ENCODE measurements around the gene DDB1. TPM values are rescaled to one million over a fixed set of nuclear protein-coding genes. Genes with fewer than 3 reads are reported as not detected.

DDB1 gene
- total and polyA plus RNA-seq, 9 of the 15 experiments (the other 6 are each of a cell fraction or from before 2014, with no cell fraction given), result 172 to 361 (median 266) TPM

- TF ChIP-seq ZBTB26 (CRISPR knock-in tag; IDR thresholded peaks at IDR 0.05) (peak; percentile 82), ZNF140 (CRISPR knock-in tag; IDR thresholded peaks at IDR 0.05) (no peak), SAP30 (IDR thresholded peaks at IDR 0.05; ENCODE audit: borderline replicate concordance, insufficient read depth, low read depth, low read length, poor library complexity, severe bottlenecking) (peak; percentile 88), KLF10 (CRISPR knock-in tag; IDR thresholded peaks at IDR 0.05) (no peak), CBX5 (IDR thresholded peaks at IDR 0.05; ENCODE audit: borderline replicate concordance, low read depth) (no peak), HBP1 (CRISPR knock-in tag; IDR thresholded peaks at IDR 0.05) (0 out of 2 replicates have a peak, but pooled peaks have one; percentile 46), KDM5B (IDR thresholded peaks at IDR 0.05; ENCODE audit: insufficient replicate concordance, low read depth, low read length) (peak; percentile 90), RFX7 (CRISPR knock-in tag; IDR thresholded peaks at IDR 0.05) (no peak), ETV6 (IDR thresholded peaks at IDR 0.05; ENCODE audit: borderline replicate concordance in 1 of 2, low read depth in 2 of 2, low read length in 1 of 2) (peak in 1 of 2 experiments; percentile 63; a peak in 1 of 4 replicates), ETV6 (CRISPR knock-in tag; IDR thresholded peaks at IDR 0.05; ENCODE audit: borderline replicate concordance) (no peak), ZNF347 (CRISPR knock-in tag; IDR thresholded peaks at IDR 0.05; ENCODE audit: low read depth) (no peak), SRF (CRISPR knock-in tag; IDR thresholded peaks at IDR 0.05) (no peak), ZFX (CRISPR knock-in tag; IDR thresholded peaks at IDR 0.05) (peak; percentile 100), HNRNPK (IDR thresholded peaks at IDR 0.05; ENCODE audit: low read depth, low read length, poor library complexity, severe bottlenecking) (no peak), ATF2 (CRISPR knock-in tag; IDR thresholded peaks at IDR 0.05) (no peak), MIER1 (IDR thresholded peaks at IDR 0.05; ENCODE audit: low read depth) (0 out of 2 replicates have a peak, but pooled peaks have one; percentile 4), ZNF696 (CRISPR knock-in tag; conservative IDR thresholded peaks at IDR 0.05) (no peak), SAFB2 (IDR thresholded peaks at IDR 0.05; ENCODE audit: borderline replicate concordance, low read depth, low read length, severe bottlenecking) (no peak), FOXM1 (IDR thresholded peaks at IDR 0.05; ENCODE audit: low read depth) (peak; percentile 45), FOXM1 (CRISPR knock-in tag; IDR thresholded peaks at IDR 0.05; ENCODE audit: low read depth) (peak; percentile 65; the same call in 1 of the 2 replicates), SNIP1 (IDR thresholded peaks at IDR 0.05; ENCODE audit: low read depth) (0 out of 2 replicates have a peak, but pooled peaks have one; percentile 46)
Observed at GRCh38 chr11:61361741-61362541, 29.0 kb upstream of the DDB1 start, which contains the start of the genes CYB561A3 and TMEM138 (continued).
